ENCODE data around the gene MRPL23.

DNA sequence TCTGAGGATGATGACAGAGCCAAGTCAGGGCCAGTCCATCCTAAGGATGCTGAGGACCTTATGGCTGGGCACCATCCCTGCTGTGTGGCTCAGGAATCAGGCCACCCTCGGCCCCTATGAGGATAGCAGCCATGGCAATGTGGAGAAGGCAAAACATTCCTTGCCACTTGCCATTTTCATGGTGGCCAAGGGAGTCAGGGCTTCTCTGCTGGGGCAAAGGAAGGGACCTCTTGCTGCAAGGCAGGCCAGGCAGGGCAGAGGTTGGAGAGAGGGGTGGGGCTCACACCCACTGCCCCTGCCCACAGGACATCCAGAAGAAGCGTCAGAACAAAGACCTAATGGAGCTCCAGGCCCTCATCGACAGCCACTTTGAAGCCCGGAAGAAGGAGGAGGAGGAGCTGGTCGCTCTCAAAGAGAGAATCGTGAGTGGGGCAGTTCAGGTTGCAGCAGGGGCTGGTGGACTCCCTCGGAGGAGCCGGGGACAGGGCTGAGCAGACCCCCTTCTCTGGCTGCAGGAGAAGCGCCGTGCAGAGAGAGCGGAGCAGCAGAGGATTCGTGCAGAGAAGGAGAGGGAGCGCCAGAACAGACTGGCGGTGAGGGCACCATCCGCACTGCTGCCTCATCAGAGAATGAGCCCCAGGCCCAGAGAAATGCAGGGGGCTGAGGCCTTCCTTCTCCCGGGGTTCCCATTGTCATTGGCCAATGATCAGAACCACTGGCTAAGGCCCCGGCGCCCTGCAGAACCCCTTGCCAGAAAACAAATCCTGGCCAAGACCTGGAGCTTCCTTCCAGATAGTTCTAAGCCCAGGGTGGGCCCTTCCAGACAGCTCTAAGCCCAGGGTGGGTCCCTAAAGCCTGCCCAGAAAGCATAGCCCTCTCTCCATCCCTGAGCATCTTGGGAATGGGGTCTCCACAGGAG is 13.5 kb upstream of the MRPL23 start:
- TF ChIP-seq POLR2A (IDR thresholded peaks at IDR 0.05; ENCODE audit: borderline replicate concordance, extremely low read depth, insufficient read depth, insufficient read length) (no peak), EZH2 (IDR thresholded peaks at IDR 0.05) (no peak), CTCF (IDR thresholded peaks at IDR 0.05 in 2 of 3, conservative IDR thresholded peaks at IDR 0.05 in 1 of 3; ENCODE audit: borderline replicate concordance in 1 of 3, insufficient read depth in 1 of 3, low read depth in 2 of 3, low read length in 2 of 3) (no peak)
- TF ChIP-seq, protein P1, sequence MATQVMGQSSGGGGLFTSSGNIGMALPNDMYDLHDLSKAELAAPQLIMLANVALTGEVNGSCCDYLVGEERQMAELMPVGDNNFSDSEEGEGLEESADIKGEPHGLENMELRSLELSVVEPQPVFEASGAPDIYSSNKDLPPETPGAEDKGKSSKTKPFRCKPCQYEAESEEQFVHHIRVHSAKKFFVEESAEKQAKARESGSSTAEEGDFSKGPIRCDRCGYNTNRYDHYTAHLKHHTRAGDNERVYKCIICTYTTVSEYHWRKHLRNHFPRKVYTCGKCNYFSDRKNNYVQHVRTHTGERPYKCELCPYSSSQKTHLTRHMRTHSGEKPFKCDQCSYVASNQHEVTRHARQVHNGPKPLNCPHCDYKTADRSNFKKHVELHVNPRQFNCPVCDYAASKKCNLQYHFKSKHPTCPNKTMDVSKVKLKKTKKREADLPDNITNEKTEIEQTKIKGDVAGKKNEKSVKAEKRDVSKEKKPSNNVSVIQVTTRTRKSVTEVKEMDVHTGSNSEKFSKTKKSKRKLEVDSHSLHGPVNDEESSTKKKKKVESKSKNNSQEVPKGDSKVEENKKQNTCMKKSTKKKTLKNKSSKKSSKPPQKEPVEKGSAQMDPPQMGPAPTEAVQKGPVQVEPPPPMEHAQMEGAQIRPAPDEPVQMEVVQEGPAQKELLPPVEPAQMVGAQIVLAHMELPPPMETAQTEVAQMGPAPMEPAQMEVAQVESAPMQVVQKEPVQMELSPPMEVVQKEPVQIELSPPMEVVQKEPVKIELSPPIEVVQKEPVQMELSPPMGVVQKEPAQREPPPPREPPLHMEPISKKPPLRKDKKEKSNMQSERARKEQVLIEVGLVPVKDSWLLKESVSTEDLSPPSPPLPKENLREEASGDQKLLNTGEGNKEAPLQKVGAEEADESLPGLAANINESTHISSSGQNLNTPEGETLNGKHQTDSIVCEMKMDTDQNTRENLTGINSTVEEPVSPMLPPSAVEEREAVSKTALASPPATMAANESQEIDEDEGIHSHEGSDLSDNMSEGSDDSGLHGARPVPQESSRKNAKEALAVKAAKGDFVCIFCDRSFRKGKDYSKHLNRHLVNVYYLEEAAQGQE (IDR thresholded peaks at IDR 0.05; ENCODE audit: low read depth): no peak

Data from HCT116 (cell line).